HG03460 (cell line): ENCODE data around the gene ATP8A2.
"Not testable (repeated sequence)": the region's sequence is repeated elsewhere in the genome, so short reads cannot be mapped to it uniquely, and the experiment has no call there.

Experiments
- ATAC-seq: cut with Tn5 transposase; IDR thresholded peaks from one replicate; pipeline ENCODE4 v1.9.1; 2021; ENCODE audit not compliant: unreplicated experiment

The ATP8A2 gene

DNA sequence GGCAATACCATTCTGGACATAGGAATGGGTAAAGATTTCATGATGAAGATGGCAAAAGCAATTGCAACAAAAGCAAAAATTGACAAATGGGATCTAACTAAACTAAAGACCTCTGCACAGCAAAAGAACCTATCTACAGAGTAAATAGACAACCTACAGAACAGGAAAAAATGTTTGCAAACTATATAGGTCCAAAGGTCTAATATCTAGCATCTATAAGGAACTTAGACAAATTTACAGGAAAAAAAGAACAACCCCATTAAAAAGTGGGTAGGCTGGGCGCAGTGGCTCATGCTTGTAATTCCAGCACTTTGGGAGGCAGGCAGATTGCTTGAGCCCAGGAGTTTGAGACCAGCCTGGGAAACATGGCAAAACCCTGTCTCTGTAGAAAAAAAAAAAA, 418.4 kb downstream of the ATP8A2 start:
- ATAC-seq, result not testable (repeated sequence)

DNA sequence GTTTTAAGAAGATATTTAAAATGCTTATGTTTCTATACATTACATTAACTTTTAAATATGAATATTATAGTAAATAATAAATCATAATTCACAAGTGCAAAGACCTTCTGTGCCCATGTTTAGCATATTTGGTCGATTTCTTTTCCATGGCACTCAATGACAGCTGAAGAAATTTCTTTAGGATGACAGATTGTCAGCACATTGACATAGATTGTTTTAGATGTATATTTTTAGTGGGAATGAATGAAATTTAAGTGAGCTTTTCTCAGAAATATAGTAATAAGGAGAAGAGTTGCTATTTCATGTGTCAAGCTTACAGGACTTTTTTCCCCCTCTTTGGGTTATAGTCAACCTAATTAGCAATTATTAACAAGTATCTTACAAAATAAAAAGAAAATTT, 423.5 kb downstream of the ATP8A2 start:
- ATAC-seq, result no peak

DNA sequence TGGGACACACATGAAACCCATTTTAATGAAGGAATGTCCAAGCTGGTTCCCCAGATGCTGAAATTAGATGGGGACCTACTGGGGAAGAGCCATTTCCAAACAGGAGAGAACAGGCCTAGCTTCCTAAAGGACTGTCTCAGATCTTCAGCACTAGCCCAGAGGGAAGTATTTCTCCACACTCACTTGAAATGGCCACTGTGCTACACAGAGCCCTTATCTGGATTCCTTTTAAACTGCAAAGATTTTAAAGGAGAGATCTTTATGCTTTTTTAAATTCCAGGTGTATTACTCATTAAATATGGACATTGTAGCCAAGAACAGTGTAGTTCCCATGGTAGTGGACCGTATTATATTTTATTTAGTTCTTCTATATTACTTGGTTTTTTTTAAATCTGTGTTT, 424.7 kb downstream of the ATP8A2 start:
- no peak for ATAC-seq

DNA sequence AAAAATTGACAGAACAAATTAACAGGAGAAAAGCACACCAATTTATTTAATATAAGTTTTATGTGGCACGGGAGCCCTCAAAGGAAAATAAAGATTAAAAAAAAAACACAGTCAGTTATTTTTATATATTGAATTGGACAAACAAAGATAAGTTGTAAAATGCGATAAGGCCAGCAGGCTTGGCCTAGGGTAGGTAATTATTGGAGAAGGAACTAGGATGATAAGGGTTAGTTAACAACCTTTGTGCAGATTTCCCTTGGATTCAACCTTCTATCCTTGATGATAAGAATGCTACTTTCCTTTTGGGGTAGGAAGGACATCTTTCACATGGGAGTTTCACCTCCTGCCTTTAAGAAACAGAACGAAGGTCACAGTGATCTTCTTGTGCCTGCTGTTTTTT, 427.2 kb downstream of the ATP8A2 start:
- no peak for ATAC-seq

DNA sequence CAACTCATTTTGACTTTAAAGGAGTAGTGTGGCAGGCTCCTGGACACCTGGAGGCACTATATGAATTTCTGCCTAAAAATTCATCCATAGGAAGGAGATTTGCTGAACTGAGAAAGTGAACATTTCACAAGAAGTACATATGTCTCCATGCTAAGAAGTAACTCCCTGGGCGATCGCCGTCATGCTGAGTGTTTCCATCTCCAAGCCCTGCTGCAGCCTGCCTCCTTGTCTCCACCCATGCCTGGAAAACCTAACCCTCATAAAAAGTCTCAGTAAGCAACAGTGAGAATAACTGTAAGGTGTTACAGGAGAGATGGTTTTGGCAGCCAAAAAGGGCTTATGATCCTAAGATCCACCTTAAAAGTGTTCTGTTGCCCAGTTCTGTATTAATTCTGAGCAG, 428.7 kb downstream of the ATP8A2 start:
- ATAC-seq, result no peak

DNA sequence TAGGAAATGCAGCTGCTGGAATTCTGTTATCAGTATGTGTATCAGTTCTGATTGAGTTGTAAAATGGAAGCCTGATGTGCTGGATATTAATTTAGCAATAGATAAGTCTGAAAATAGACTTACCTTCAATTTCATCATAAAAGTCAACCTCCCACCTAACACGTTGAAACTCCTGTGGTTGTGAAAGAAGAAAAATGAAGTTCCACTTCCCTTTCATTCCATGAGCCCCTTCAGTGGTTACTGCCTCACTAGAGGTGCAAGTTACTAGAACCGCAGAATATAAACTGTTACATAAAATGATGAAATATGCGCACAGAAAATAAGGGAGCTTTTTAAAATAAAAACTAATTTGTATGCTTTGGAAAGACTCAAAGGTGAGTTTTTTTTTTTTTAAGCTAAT, 430.8 kb downstream of the ATP8A2 start:
- no peak for ATAC-seq

DNA sequence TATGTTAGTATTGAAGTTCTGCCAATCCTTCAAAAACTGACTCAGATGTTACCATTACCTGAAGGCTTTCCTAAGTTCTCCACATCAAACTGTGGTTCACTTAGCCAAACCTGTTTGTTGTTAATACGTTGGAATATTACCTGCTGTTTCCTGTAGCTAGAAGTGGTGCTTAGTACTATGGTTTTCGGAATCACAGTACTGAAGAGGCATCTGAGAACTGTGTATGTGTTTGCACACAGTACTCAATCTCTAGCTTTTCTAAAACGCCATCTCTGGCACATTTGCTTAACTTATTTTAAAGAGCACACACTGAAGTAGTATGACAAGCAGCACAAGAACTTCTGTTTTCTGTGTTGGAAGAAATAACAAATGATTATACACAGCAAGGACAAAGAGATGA, 431.9 kb downstream of the ATP8A2 start:
- no peak for ATAC-seq

DNA sequence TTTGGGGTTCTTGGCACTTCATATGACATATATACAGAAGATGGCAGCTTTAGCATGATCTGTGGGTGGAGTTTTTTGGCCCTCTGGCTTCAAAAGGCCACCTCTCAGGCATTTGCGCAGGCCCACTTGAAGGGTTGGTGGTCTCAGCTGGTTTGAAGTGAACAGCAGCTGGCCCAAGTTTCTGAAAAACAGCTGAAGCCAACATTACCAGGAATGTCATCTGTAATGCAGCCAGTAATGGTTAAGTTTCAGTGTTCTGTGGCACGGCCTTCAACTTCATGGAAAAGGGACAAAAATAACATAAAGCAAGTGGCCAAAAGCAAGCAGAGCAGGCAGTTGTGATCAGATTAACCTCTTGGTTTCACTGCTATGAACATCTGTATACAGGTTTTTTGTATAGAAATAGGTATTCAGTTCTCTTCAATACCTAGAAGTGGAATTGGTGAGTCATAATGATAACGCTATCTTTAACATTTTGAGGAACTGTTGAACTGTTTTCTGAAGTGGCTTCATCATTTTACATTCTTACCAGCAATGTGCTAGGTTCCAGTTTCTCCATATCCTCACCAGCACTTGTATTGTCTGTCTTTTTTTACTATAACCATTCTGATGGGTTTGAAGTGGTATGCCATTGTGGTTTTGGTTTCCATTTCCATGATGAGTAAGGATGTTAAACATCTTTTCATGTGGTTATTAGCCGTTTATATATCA, 434.6 kb downstream of the ATP8A2 start:
- ATAC-seq, result no peak

DNA sequence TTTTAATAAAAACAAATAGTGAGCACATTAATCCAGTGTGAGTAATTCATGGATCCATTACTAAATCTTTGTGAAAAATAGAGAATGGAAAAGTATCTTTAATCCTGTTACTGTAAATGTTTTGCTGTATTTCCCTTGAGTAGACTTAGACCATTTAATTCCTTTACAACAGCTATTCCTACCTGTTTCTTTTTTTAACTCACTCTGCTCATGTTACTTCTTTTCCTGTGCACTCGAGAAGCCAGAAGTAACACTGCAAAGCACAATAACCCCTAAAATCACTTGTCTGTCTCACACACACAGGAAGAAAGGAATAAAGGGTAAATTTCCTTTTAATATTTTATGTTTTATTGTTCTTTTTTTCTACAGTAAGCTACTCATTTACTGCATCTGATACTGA, 435.8 kb downstream of the ATP8A2 start:
- no peak for ATAC-seq

DNA sequence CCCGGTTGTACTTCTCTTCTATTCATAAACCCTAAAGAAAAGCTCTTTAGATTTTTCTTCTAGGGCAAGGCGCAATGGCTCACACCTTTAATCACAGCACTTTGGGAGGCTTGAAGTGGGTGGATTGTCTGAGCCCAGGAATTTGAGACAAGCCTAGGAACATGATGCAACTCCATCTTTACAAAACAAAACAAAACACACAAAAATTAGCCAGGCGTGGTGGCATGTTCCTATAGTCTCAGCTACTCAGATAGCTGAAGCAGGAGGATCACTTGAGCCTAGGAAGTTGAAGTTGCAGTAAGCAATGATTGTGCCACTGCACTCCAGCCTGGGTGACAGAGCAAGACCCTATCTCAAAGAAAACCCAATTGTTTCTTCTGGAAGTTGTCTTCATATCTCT, 439.7 kb downstream of the ATP8A2 start:
- no peak for ATAC-seq

DNA sequence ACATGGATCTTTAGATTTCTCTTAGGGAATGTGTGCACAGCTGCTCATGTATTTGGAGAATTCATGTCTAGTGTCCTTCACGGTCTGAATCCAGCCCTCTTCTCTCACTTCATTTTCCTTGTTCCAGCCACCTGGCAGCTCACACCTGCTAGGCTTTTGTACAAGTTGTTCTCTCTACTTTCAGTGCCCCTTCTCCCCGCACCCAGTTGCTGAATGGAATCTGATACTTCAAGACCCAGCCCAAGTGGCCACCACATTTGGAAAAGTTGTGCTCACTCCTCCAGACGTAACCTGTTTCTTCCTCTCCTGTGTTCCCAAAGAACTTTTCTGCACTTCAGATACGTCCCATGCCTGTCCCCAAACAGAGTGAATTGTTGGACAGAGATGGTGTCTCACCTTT, 444.5 kb downstream of the ATP8A2 start:
- ATAC-seq, result no peak

DNA sequence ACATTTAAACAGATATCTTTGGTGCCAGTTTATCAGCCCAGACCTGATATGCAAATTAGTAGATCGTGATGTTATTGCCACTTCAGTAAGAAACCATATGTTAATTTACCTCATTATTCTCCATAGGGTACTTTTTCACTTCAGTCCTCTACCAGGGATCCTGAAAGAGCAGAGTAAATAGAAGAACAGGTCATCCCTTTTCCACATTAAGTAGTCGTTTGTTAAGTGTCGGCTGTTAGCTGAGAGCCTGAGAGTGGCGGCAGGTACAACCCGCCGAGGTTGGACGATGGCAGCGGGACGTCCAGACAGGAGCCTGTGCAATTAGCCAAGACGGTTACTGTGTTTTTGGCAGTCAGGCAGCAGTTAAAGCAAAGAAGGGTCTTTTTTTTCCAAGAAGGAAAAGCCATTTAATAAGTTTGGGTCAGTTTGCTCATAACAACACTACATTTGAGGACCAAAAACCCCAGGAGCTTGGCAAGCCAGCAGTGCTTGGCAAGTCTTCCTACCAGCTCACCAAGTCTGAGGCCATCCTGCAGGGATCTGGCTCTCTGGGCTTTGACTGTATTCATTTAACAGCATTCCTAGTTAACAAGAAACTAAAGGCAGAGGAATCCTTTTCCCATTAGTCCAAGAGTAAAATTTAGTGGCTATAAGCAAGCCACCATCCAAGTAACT, 448.2 kb downstream of the ATP8A2 start:
- no peak for ATAC-seq

DNA sequence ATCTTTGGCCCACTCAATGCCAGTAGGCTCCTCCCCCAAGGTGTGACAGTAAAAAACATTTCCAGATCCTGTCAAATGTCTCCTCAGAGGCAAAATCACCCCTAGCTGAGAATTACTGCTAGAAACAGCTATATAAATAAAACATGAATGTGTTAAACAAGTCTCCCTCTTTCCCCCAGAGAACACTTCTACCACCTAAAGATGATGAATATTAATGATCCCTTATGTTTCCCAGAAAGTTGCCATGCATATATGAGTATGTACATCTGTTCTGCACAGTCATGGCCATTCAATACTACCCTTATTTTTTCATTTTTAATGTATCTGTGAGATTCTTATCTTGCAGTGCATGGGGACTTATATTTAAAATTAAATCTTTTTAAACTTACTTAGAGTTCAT, 450.0 kb downstream of the ATP8A2 start:
- ATAC-seq, result no peak

DNA sequence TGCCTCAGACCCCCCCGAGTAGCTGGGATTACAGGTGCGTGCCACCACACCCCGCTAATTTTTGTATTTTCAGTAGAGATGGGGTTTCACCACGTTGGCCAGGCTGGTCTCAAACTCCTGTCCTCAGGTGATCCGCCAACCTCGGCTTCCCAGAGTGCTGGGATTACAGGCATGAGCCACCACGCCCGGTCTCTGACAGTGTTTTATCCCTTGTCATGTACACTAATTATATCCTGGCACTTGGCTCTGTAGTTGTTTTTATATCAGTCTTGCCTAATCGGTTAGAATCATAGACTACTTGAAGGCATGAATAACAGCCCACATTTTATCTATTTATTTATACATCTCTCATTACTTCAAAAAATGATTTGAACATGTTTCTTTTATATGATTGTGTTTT, 455.4 kb downstream of the ATP8A2 start:
- not testable (repeated sequence) for ATAC-seq

DNA sequence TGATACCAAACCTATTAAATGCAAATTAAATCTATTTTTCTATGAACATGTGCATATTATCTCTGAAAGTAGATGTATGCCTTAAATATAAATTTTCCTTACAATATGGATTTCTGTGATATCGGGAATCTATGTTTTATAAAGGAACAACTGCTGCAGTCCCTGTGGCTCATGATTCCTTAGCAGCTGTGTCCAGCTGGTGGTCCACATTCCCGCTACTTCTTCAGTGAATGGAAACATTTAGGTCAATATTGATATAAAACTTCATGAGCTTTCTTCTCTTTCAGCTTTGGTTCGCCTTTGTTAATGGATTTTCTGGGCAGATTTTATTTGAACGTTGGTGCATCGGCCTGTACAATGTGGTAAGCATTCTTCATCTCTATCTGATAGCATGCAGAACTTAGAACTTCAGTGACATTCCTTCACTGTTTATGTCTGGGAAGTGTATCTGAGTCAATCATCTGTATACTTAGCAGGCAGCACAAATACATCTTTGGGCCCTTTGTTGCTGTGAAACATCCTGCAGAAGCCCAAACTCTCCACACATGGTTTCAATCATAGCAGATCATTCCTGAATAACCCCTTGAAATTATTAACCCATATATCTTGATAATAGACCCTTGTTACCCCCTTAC, 456.2 kb downstream of the ATP8A2 start:
- ATAC-seq, result no peak

DNA sequence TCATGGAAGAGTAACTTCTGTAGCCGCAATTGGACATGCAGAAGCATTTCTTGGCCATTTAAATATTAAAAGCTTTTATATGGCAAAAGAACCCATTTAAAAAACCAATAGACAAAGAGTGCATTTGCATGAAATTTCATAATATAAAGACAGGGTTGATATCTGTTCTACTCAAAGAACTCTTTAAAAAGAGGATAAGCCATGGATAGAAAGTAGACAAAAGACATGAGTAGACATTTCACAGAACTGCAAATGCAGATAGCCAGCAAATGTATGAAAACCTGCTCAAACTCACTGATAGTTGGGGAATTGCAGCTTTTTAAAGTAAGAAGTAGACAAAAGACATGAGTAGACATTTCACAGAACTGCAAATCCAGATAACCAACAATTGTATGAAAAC, 462.0 kb downstream of the ATP8A2 start:
- ATAC-seq, result no peak

DNA sequence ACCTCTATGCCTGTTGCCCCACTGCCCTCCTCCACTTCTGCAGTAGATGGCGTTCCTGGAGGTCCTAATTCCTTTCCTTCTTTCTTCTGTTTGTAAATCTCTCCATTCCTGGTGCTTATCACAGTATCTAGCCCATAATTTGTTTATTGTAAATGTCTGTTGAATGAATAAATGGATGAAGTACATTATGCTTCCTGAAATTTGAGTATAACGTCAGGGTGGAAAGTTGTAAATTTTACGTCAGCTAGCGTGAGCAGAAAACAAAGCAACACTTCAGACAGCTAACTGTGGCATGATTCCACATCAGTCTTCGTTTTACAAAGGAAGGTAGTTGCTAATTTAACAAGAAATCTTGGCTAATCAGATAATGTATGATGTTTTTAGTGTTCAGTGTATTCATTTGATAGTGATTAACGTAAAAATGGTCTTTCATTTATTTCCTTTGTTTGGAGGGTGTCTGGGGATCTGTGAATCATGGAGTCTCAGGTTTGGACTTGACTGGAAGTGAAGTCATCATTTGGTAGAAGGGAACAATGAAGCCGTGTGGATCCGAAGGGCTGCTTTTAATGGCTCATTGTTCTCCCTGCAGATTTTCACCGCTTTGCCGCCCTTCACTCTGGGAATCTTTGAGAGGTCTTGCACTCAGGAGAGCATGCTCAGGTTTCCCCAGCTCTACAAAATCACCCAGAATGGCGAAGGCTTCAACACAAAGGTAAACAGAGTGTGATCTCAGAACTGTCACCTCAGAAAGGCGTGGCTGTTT, 465.0 kb downstream of the ATP8A2 start:
- ATAC-seq, result no peak

DNA sequence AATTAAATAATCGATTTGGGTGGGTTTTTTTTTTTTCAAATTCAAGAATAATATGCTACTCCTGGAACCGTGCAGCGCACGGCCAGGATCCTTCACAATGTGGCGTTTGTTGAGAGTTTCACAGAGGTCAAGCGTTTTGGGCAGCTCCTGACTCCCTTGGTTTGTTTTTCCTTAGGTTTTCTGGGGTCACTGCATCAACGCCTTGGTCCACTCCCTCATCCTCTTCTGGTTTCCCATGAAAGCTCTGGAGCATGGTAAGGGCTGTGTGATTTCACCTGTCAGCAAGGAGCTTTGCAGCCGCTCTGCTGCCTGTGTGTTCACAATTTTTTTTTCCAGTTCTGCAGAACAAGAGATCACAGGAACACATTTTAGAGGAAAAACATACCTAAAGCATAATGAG, 467.6 kb downstream of the ATP8A2 start:
- ATAC-seq, result no peak

DNA sequence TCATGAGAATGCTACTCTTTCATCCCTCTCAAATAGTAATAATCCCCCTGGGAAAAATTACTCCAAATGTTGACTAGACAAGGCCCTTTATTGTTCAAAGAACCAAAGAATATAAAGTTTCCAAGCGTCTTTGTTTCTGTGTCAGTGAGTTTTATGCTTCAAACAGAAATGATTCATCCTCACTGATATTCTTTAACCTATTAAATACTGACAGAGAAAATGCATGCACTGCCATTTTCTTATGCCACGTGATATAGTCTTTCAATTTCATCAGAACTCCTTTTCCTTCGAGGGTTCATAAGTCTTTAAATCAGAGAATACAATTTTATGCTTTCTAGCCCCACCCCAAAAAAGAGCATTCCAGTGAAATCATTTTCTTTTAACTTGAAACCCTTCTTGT, 468.5 kb downstream of the ATP8A2 start:
- ATAC-seq, result no peak

DNA sequence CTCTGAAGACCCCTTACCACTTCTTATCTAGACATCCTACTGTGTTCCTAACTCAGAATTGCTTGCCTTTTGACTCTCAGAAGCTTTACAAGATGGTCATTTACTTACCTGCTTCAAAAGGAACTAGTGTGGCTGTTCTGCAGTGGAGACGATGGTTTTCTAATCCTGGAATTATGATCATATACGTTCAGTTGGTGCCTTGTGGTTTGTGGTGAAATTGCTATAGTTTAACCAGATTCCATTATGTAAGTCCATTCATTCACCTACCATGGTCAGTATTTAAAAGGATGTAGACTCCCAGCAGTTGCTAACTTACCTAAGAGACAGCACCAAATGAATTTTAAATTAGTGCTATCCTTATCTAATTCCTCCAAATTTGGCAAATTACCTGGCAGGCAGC, 469.2 kb downstream of the ATP8A2 start:
- no peak for ATAC-seq

DNA sequence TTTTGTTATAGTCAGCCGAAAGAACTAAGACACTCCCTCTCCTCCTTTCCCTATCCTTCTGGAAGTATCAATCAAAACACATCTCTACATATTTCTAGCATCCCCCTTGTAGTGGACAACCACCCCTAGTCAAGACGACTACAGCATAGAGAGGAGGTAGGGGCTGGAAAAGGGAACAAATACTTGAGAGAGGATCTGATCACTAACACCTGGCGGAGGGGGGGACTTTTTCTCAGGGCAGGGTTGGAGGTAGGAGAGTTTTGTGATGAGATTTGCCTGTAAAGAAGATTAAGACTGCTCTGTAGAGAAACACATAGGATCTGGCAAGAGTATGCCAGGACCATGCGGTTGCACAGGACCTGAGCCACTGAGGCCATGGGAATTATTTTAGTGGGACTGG, 471.9 kb downstream of the ATP8A2 start:
- ATAC-seq, result no peak
